ENCODE measurements around the gene CLEC16A.

GRCh38 chr16:11136600-11136999 is 192.2 kb downstream of the CLEC16A start:
- TF ChIP-seq EZH2 (IDR thresholded peaks at IDR 0.05) = no peak
- no peak for TF ChIP-seq CTCF (IDR thresholded peaks at IDR 0.05)
- TF ChIP-seq EZH2phosphoT487 (IDR thresholded peaks at IDR 0.05) = no peak
